Measurements from ENCODE around the gene TMEM95. TPM values are rescaled to one million over a fixed set of nuclear protein-coding genes. Genes with fewer than 3 reads are reported as not detected.
A peak's percentile ranks its signal among the peaks of the same experiment; 100 is the strongest.

Gene TMEM95
- total RNA-seq, 1 experiment from 2014 or later: not detected

- ChIA-PET POLR2A (interaction anchor here (0.7 to 7.3 kb wide), 13 partner anchors 25 to 228 kb away, joined by 3 to 76 read pairs (median 4); partner anchors contain the start of genes MPDU1, NEURL4, PLSCR3 and POLR2A), CTCF (interaction anchor here (0.6 to 6.0 kb wide), 35 partner anchors 13 to 361 kb away, joined by 3 to 57 read pairs (median 4); partner anchors contain the start of genes GABARAP, PLSCR3, POLR2A and TMEM102)
- peak overlapping the region; percentile 12 for H3K27ac Mint-ChIP-seq (ENCODE audit: low read depth, unreplicated experiment)
- H3K9me3 Mint-ChIP-seq (ENCODE audit: unreplicated experiment): no peaks in the 10 kb centered on the region
- H3K36me3 Mint-ChIP-seq (ENCODE audit: insufficient read depth, unreplicated experiment): peaks cover 14% of the 10 kb centered on the region
- TF ChIP-seq, protein P1, sequence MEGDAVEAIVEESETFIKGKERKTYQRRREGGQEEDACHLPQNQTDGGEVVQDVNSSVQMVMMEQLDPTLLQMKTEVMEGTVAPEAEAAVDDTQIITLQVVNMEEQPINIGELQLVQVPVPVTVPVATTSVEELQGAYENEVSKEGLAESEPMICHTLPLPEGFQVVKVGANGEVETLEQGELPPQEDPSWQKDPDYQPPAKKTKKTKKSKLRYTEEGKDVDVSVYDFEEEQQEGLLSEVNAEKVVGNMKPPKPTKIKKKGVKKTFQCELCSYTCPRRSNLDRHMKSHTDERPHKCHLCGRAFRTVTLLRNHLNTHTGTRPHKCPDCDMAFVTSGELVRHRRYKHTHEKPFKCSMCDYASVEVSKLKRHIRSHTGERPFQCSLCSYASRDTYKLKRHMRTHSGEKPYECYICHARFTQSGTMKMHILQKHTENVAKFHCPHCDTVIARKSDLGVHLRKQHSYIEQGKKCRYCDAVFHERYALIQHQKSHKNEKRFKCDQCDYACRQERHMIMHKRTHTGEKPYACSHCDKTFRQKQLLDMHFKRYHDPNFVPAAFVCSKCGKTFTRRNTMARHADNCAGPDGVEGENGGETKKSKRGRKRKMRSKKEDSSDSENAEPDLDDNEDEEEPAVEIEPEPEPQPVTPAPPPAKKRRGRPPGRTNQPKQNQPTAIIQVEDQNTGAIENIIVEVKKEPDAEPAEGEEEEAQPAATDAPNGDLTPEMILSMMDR (IDR thresholded peaks at IDR 0.05; ENCODE audit: unreplicated experiment): no peak
- intact Hi-C loops (cut with micrococcal nuclease): loop anchor here (2.0 to 10.0 kb wide), 2 partner anchors 25 to 329 kb away; partner anchors contain the start of genes TNK1, TP53 and WRAP53
- H3K27me3 Mint-ChIP-seq (ENCODE audit: insufficient read depth, unreplicated experiment): no peaks in the 10 kb centered on the region
- no TSS peak for BruUV-seq (replicated peaks)
- no peak for DNase-seq (ENCODE audit: unreplicated experiment)
- H3K4me1 Mint-ChIP-seq (ENCODE audit: insufficient read depth, unreplicated experiment): peaks cover 11% of the 10 kb centered on the region
- H3K4me3 Mint-ChIP-seq (ENCODE audit: unreplicated experiment): no peak overlapping the region
Measured at GRCh38 chr17:7355573-7355972, 617 bp downstream of the TMEM95 start.

- no peaks in the 10 kb centered on the region for H3K27me3 Mint-ChIP-seq (ENCODE audit: insufficient read depth, unreplicated experiment)
- no TSS peak for BruUV-seq (replicated peaks)
- H3K4me1 Mint-ChIP-seq (ENCODE audit: insufficient read depth, unreplicated experiment): peaks cover 11% of the 10 kb centered on the region
- ChIA-PET POLR2A (interaction anchor here (0.7 to 7.3 kb wide), 13 partner anchors 24 to 227 kb away, joined by 3 to 76 read pairs (median 4); partner anchors contain the start of genes MPDU1, NEURL4, PLSCR3 and POLR2A), CTCF (interaction anchor here (0.6 to 6.0 kb wide), 38 partner anchors 9 to 360 kb away, joined by 3 to 57 read pairs (median 4); partner anchors contain the start of genes GABARAP, PLSCR3, POLR2A and TMEM102)
- peaks cover 11% of the 10 kb centered on the region for H3K36me3 Mint-ChIP-seq (ENCODE audit: insufficient read depth, unreplicated experiment)
- TF ChIP-seq, protein P1 (IDR thresholded peaks at IDR 0.05; ENCODE audit: unreplicated experiment): peak; percentile 96
- intact Hi-C loops (cut with micrococcal nuclease): loop anchor here (1.0 to 10.0 kb wide), 4 partner anchors 49 to 329 kb away; partner anchors contain the start of genes SENP3, TMEM102, TMEM256 and TP53
- H3K9me3 Mint-ChIP-seq (ENCODE audit: unreplicated experiment): no peaks in the 10 kb centered on the region
- no peak overlapping the region for H3K4me3 Mint-ChIP-seq (ENCODE audit: unreplicated experiment)
- peak overlapping the region; percentile 12 for H3K27ac Mint-ChIP-seq (ENCODE audit: low read depth, unreplicated experiment)
- DNase-seq (ENCODE audit: unreplicated experiment): peak; percentile 88
Measured at GRCh38 chr17:7356072-7356549, 1.2 kb downstream of the TMEM95 start.

DNA sequence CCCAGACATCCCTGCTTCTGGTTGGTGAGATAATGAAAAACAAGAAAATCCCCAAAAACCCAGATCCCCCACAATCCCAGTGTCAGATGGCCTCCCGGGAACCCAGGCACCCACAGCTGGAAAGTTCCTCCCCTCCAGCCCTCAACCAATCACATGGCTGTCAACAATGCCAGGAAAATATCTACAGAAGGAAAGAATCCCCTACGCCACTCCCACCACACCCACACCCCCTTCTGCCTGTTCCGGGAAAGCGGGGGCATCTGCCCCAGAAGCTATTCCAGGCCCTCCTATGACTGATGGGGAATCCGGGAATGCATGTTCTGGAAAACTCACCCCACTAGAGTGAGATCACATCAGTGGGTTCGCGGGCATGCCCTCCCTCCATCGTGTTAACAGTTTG, 1.8 kb downstream of the TMEM95 start:
- Mint-ChIP-seq H3K36me3 (ENCODE audit: insufficient read depth, unreplicated experiment) (peaks cover 7% of the 10 kb centered on the region), H3K27ac (ENCODE audit: low read depth, unreplicated experiment) (no peak overlapping the region), H3K4me3 (ENCODE audit: unreplicated experiment) (no peak overlapping the region), H3K4me1 (ENCODE audit: insufficient read depth, unreplicated experiment) (peaks cover 13% of the 10 kb centered on the region), H3K9me3 (ENCODE audit: unreplicated experiment) (no peaks in the 10 kb centered on the region), H3K27me3 (ENCODE audit: insufficient read depth, unreplicated experiment) (no peaks in the 10 kb centered on the region)
- CTCF ChIA-PET: interaction anchor here (0.7 to 6.0 kb wide), 17 partner anchors 9 to 330 kb away, joined by 3 to 57 read pairs (median 5); partner anchors contain the start of genes PLSCR3, TMEM102, TNK1 and TP53
- TF ChIP-seq, protein P1 (IDR thresholded peaks at IDR 0.05; ENCODE audit: unreplicated experiment): no peak
- intact Hi-C loops (cut with micrococcal nuclease): loop anchor here (1.0 to 10.0 kb wide), 4 partner anchors 48 to 328 kb away; partner anchors contain the start of genes SENP3, TMEM102, TMEM256 and TP53
- BruUV-seq (replicated peaks): no TSS peak
- POLR2A ChIA-PET: interaction anchor here (1.0 to 3.8 kb wide), 5 partner anchors 23 to 128 kb away, joined by 3 to 24 read pairs (median 8); partner anchors contain the start of genes PLSCR3, POLR2A, TMEM256 and TNK1
- DNase-seq (ENCODE audit: unreplicated experiment): no peak

- ChIA-PET POLR2A (interaction anchor here (1.0 kb wide), 1 partner anchor 127 kb away, joined by 3 read pairs; the partner anchor contains the start of gene POLR2A), CTCF (interaction anchor here (0.8 to 6.0 kb wide), 5 partner anchors 8 to 79 kb away, joined by 4 to 57 read pairs (median 6); partner anchors contain the start of gene TMEM102)
- H3K4me1 Mint-ChIP-seq (ENCODE audit: insufficient read depth, unreplicated experiment): peaks cover 19% of the 10 kb centered on the region
- TF ChIP-seq, protein P1 (IDR thresholded peaks at IDR 0.05; ENCODE audit: unreplicated experiment): no peak
- DNase-seq (ENCODE audit: unreplicated experiment): no peak
- H3K27ac Mint-ChIP-seq (ENCODE audit: low read depth, unreplicated experiment): no peak overlapping the region
- H3K27me3 Mint-ChIP-seq (ENCODE audit: insufficient read depth, unreplicated experiment): no peaks in the 10 kb centered on the region
- peaks cover 7% of the 10 kb centered on the region for H3K36me3 Mint-ChIP-seq (ENCODE audit: insufficient read depth, unreplicated experiment)
- BruUV-seq (replicated peaks): no TSS peak
- H3K9me3 Mint-ChIP-seq (ENCODE audit: unreplicated experiment): no peaks in the 10 kb centered on the region
- intact Hi-C loops (cut with micrococcal nuclease): loop anchor here (2.0 to 10.0 kb wide), 2 partner anchors 47 to 327 kb away; partner anchors contain the start of genes TMEM256, TP53 and WRAP53
- no peak overlapping the region for H3K4me3 Mint-ChIP-seq (ENCODE audit: unreplicated experiment)
Measured at GRCh38 chr17:7357381-7357780, 2.4 kb downstream of the TMEM95 start.

All from MCF 10A (cell line).